Naive thymus-derived CD8-positive, alpha-beta T cell (primary cell): ENCODE data around the gene OGFR. TPM values are rescaled to one million over a fixed set of nuclear protein-coding genes. Genes with fewer than 3 reads are reported as not detected.

Source experiments
- ATAC-seq, 2 donors: fragments of 150-1000 bp; cut with Tn5 transposase in 1 of 2; sonication (Bioruptor Pico), chemical (Tn5 transposase) in 1 of 2; 1 replicate in 1 of 2; 2 replicates in 1 of 2; pipeline ENCODE4 v1.10.0; 2021; ENCODE audit warnings: mild to moderate bottlenecking in 2 of 2, moderate library complexity in 2 of 2
- POLR2A ChIA-PET: fragments of 350-600 bp; sonication (Branson Sonifier 250); formaldehyde crosslinking; loops from one replicate; lab custom pipeline; 2021; ENCODE audit warnings: antibody characterized with exemption; lab: Charles Lee
- DNase-seq, 10 donors: peaks; one replicate each; pipeline versions ENCODE4 v3.0.0 to v3.0.0-alpha.2; 2020 to 2022
- H3K27ac Mint-ChIP-seq, 10 donors: one replicate each; pipeline ENCODE4 v1.8.0; 2020 to 2022; ENCODE audit warnings: mild to moderate bottlenecking in 10 of 10, mixed read lengths in 10 of 10, moderate library complexity in 4 of 10, inconsistent platforms in 1 of 10
- H3K27me3 Mint-ChIP-seq, 5 donors: one replicate each; pipeline ENCODE4 v1.8.0; 2021 to 2022; ENCODE audit warnings: mixed read lengths in 5 of 5
- H3K36me3 Mint-ChIP-seq, 3 donors: one replicate each; pipeline ENCODE4 v1.8.0; 2020 to 2022; ENCODE audit warnings: mixed read lengths in 3 of 3, mild to moderate bottlenecking in 2 of 3, inconsistent platforms in 1 of 3
- H3K4me1 Mint-ChIP-seq, 4 donors: one replicate each; pipeline ENCODE4 v1.8.0; 2021 to 2022; ENCODE audit warnings: mixed read lengths in 4 of 4
- H3K4me3 Mint-ChIP-seq, 10 donors: one replicate each; pipeline ENCODE4 v1.8.0; 2020 to 2022; ENCODE audit warnings: mild to moderate bottlenecking in 10 of 10, mixed read lengths in 10 of 10, moderate library complexity in 6 of 10, inconsistent platforms in 1 of 10
- H3K9me3 Mint-ChIP-seq, 9 donors: one replicate each; pipeline ENCODE4 v1.8.0; 2020 to 2022; ENCODE audit warnings: mixed read lengths in 9 of 9, mild to moderate bottlenecking in 3 of 9, inconsistent platforms in 1 of 9, moderate library complexity in 1 of 9
- polyA plus RNA-seq, 3 donors: library from polyadenylated mRNA; unstranded; fragments of 300-500 nt; fragmentation: Illumina TruSeq; gene quantifications; one replicate each; pipeline ENCODE4 v1.2.3, GENCODE V29; 2021
- total RNA-seq, 8 experiments: library from RNA in 2 of 8; stranded (reverse) in 2 of 8; gene quantifications; one replicate each; pipeline ENCODE4 v1.2.3 and lab custom pipeline; 2021 to 2026

OGFR gene
- total and polyA plus RNA-seq, 5 experiments from 2014 or later, result 26.5 to 79.9 (median 58.2) TPM

DNA sequence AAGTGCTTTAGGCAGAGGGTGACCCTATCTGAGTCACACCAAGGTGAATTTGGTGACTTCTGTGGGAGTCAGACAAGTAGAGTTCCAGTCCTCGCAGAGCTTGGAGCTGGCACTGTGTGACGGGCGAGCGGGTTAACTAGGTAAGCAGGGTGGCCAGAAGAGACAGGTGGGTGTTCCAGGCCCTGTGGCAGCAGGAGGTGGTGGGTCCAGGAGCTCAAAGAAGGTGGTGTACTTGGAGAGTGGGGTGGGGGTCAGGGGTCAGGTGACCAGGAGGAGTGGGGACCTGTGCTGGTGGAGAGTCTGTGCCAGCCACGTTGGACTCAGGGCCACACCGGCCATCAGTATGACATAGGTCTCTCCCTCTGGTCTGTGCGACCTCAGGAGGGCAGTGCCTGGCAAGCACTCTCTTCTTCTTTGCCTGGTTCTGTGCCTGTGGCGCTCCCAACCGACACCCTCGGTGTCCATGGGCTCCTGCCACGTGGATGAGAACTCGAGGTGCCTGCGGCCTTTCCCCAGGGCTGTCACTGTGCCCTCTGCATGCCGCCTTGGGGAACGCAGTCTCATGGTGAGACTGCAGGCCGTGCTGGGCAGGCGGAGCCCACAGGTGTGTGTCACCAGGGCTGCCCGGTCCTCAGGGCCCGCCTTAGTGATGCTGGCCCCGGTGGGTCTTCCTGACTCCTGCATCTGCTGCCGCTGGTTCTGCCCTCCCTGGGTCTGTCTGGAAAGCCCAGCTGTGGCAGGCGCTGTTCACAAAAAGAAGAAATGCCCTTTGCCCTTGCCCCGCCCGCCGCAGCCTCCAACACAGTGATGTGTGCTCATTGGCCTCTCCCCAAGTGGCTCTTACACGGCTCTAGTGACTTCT is 6.7 kb upstream of the OGFR start:
- peak overlapping the region in 8 of 10 donors; percentile 63 to 90 (median 83) for H3K27ac Mint-ChIP-seq
- peak overlapping the region; percentile 69 to 89 (median 82) for H3K4me3 Mint-ChIP-seq
- peaks cover 0 to 26% (median 4%) of the 10 kb centered on the region in 3 donors for H3K36me3 Mint-ChIP-seq
- POLR2A ChIA-PET, result interaction anchor here (1.0 to 5.0 kb wide), 2 partner anchors 8 to 57 kb away, joined by 4 to 145 read pairs; partner anchors contain the start of gene OGFR
- ATAC-seq (no peak), DNase-seq (no peak)
- no peaks in the 10 kb centered on the region for H3K9me3 Mint-ChIP-seq
- H3K27me3 Mint-ChIP-seq, result no peaks in the 10 kb centered on the region
- H3K4me1 Mint-ChIP-seq, result peaks cover 8 to 42% (median 30%) of the 10 kb centered on the region in 4 donors

DNA sequence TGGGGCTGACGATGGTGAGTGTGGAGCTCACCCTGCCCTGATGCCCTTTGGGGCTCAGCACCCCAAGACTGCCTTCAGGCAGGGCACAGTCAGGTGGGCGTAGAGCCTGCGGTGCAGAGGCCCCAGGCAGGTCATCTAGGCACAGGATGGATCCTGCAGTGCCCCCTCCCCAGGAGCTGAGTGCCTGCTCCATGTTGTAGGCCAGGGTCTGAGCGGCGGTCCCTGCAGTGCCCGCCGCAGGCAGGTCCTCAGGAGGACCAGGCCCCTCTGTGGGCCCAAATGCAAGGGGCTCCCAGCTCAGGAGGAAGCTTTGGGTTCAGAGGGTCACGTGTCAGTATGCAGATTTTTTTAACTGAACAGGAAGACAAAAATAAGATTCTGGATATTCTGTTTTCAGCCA is 5.6 kb upstream of the OGFR start:
- H3K4me3 Mint-ChIP-seq, result peak overlapping the region in 1 of 10 donors; percentile 14
- H3K36me3 Mint-ChIP-seq, result peaks cover 0 to 26% (median 4%) of the 10 kb centered on the region in 3 donors
- H3K27ac Mint-ChIP-seq, result no peak overlapping the region
- peaks cover 8 to 37% (median 25%) of the 10 kb centered on the region in 4 donors for H3K4me1 Mint-ChIP-seq
- DNase-seq (no peak), ATAC-seq (no peak)
- no peaks in the 10 kb centered on the region for H3K27me3 Mint-ChIP-seq
- no peaks in the 10 kb centered on the region for H3K9me3 Mint-ChIP-seq
- POLR2A ChIA-PET, result interaction anchor here (0.6 kb wide), 1 partner anchor 1173 kb away, joined by 3 read pairs; no protein-coding TSS in a partner anchor

DNA sequence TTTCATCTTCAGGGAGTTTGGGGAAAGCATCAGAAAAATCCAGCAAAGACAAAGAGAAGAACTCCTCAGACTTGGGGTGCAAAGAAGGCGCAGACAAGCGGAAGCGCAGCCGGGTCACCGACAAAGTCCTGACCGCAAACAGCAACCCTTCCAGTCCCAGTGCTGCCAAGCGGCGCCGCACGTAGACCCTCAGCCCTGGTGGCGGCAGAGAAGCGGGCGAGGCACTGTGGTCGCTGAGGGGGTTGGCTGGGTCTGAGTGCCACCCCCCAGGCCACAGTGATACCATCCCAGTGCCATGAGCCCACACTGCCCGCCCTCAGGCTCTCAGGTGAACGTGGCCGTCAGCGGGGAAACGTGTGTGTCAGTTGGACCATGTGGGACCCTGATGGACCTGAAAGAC is 5.2 kb upstream of the OGFR start:
- peak overlapping the region in 2 of 10 donors; percentile 23 to 24 for H3K4me3 Mint-ChIP-seq
- no peaks in the 10 kb centered on the region for H3K27me3 Mint-ChIP-seq
- H3K27ac Mint-ChIP-seq, result peak overlapping the region in 1 of 10 donors; percentile 64
- POLR2A ChIA-PET, result interaction anchor here (0.6 kb wide), 1 partner anchor 1172 kb away, joined by 3 read pairs; no protein-coding TSS in a partner anchor
- peaks cover 11 to 40% (median 29%) of the 10 kb centered on the region in 4 donors for H3K4me1 Mint-ChIP-seq
- H3K9me3 Mint-ChIP-seq, result no peaks in the 10 kb centered on the region
- H3K36me3 Mint-ChIP-seq, result peaks cover 0 to 26% (median 4%) of the 10 kb centered on the region in 3 donors
- no peak for DNase-seq
- ATAC-seq, result no peak

DNA sequence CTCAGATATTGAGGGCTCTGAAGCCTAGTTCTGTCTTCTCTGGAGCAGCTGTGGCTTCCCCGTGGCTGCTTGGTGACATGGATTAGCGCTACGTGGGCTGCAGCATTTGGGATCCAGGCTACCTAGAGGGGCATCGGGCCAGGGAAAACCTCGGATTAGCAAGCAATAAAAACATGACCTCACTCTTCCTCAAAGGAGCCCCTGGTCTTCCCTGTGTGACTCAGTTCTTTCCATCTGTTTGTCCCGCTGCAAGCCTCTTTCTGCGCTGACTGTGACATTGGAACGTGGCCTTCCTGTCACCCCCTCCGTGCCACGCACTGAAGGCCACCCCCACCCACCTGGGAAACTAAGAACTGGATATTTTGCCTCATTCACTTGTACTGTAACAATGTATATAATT is 4.8 kb upstream of the OGFR start:
- POLR2A ChIA-PET, result interaction anchor here (0.6 kb wide), 1 partner anchor 1172 kb away, joined by 3 read pairs; no protein-coding TSS in a partner anchor
- DNase-seq (no peak), ATAC-seq (no peak)
- Mint-ChIP-seq H3K27me3 (no peaks in the 10 kb centered on the region), H3K4me3 (peak overlapping the region in 2 of 10 donors; percentile 12 to 22), H3K4me1 (peaks cover 11 to 38% (median 29%) of the 10 kb centered on the region in 4 donors), H3K36me3 (peaks cover 0 to 26% (median 4%) of the 10 kb centered on the region in 3 donors), H3K9me3 (no peaks in the 10 kb centered on the region), H3K27ac (peak overlapping the region in 3 of 10 donors; percentile 54 to 75 (median 58))

DNA sequence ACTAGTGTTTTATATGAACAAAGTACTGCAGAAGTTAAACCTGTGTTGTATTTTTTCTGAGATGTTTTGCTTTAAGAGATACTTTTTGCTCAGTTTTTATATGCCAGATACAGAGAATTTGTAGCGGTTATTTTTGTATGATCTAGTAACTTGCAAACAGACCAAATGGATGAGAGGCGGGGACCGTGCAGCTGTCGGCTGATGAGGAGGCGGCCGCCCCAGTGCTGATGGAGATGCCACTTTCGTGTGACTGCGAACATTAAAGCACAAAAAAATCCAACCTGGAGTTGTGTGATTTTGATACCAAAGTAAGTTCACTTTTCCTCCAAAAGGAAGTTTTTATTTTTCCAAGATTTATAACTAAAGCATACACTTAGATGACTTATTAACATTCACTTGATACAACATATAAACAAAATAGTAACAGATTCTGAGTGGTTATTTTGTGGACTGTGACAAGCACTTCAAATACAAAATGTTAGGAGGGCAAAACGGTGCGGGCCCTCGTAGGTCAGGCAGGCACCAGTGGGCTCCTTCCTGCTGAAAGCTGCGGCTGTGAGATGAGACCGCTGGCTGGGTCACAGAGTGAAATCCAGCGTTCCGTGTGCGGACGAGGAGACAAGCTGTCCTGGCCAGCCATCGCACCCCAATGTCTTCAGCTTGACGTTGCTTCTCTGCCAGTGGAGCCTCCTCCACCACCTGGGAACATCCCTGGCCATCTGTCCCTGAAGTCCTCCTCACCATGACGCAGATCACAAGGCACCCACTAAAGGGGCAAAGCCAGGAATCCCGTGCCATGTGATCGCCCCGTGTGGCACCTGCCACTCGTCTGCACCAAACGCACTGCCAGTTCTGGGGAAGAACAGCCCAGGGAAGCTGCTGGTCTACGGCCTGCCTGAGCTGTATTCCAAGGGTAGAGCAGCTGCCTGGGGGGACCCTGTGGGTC is 4.0 kb upstream of the OGFR start:
- ATAC-seq (no peak), DNase-seq (no peak)
- Mint-ChIP-seq H3K4me3 (peak overlapping the region in 2 of 10 donors; percentile 12 to 62), H3K27me3 (no peaks in the 10 kb centered on the region), H3K4me1 (peaks cover 11 to 39% (median 29%) of the 10 kb centered on the region in 4 donors), H3K9me3 (no peaks in the 10 kb centered on the region), H3K36me3 (peaks cover 0 to 26% (median 4%) of the 10 kb centered on the region in 3 donors), H3K27ac (peak overlapping the region in 2 of 10 donors; percentile 24 to 27)
- POLR2A ChIA-PET, result no interaction called here

DNA sequence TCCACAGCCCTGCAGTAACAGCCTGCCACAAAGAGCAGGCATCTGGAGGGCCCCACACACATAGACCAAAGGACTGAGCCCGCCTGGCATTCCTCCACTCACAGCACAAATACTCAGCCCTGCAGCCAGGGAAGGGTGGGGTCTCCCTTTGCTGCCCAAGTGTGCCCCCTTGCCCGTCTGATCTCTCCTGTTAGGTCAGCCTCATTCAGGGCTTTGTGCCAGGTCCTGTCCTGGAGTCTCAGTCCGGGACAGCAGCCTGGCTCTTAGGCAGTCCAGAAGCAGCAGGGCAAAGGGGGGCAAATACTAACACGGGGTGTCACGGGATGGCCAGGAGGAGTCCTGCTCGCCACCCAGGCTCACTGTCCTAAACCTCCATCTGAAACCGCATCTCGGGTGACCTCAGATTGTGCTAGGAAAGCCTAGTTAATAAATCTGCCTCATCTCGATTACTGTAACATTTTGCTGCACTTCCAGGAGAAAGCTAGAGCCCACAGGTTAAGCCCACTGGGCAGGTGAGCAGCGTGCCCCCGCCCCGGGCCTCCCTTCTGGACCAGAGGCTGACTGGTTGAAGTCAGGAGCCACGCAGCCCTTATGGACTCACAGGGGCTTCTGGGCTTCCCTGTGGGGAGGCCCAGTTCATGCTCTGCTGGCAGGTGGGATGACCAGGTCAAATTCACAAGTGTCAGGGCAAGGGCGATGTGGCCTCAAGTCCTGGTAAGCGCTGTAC is 3.2 kb upstream of the OGFR start:
- Mint-ChIP-seq H3K27me3 (no peaks in the 10 kb centered on the region), H3K27ac (peak overlapping the region in 3 of 10 donors; percentile 7 to 47 (median 24)), H3K4me1 (peaks cover 13 to 44% (median 34%) of the 10 kb centered on the region in 4 donors), H3K36me3 (peaks cover 0 to 26% (median 4%) of the 10 kb centered on the region in 3 donors), H3K9me3 (no peaks in the 10 kb centered on the region), H3K4me3 (no peak overlapping the region)
- POLR2A ChIA-PET, result no interaction called here
- DNase-seq (no peak), ATAC-seq (no peak)

DNA sequence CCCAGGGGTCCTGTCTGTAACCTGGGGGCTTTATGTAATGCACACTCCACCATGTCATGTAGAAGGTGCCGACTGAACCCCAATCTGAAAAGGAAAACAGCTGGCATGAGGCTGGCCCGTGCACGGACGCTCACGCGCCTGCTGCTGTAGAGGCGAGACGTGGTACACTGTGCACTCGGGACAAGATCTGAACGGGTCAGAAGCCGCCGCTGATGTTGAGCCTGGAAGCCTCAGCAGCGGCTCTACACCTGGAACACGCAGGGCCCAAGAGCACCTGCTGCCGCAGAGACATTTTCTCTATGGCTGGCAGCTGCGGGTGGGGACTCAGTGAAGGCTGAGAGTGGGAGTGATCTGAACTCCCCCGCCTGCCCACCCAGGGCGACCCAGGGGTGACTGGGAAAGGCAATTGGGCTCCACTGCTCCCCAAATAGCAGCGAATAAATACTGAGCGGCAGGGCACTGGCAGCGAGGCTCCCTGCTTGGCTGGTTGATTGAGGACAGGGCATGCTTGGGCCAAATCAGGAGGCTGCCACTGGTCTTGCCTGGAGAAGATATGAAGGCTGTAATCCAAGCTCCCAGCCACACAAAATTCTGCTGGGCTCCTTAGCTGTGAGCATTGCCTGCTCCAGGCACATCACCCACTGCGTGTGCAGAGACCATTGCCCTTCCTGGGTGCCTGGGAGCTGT is 2.5 kb upstream of the OGFR start:
- Mint-ChIP-seq H3K36me3 (peaks cover 0 to 26% (median 4%) of the 10 kb centered on the region in 3 donors), H3K9me3 (no peaks in the 10 kb centered on the region), H3K27me3 (no peaks in the 10 kb centered on the region), H3K4me1 (peaks cover 16 to 48% (median 38%) of the 10 kb centered on the region in 4 donors), H3K27ac (peak overlapping the region in 3 of 10 donors; percentile 40 to 99 (median 71)), H3K4me3 (peak overlapping the region in 1 of 10 donors; percentile 26)
- DNase-seq, result no peak
- POLR2A ChIA-PET, result interaction anchor here (1.1 to 8.4 kb wide), 2 partner anchors 6 to 11 kb away, joined by 3 to 145 read pairs; partner anchors contain the start of gene MRGBP
- ATAC-seq, result no peak

DNA sequence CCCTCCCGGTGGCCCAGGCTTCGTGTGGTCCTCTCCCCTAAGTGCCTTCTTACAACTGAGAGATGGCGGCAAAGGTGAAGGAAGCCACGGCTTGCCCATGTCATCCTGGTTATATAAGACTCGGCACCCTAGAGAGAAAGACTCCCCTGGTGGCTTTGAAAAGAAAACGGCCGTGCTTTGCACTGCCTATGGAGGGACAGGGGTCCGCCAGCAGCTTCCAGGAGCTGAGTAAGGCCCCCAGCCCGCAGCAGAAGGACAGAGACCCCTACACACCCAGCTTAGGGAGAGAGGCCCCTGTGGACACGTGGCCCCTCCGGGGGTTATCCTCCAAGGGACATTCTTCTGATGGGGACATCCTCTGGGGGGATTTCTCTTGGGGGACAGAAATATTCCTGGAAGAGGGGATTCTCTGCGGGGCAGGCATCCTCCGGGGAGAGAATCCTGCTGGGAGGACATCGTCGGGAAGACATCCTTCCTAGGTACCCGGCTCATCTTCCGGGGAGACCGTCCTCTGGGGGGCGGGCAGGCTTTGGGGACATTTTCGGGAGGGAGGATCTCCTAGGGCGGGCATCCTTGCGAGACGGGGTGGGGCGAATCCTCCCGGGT is 511 bp upstream of the OGFR start:
- Mint-ChIP-seq H3K4me1 (peaks cover 14 to 45% (median 30%) of the 10 kb centered on the region in 4 donors), H3K27ac (peak overlapping the region; percentile 94 to 99 (median 98)), H3K36me3 (peaks cover 0 to 28% (median 9%) of the 10 kb centered on the region in 3 donors), H3K27me3 (no peaks in the 10 kb centered on the region), H3K9me3 (no peaks in the 10 kb centered on the region), H3K4me3 (peak overlapping the region; percentile 90 to 100 (median 96))
- peak in 5 of 10 donors; percentile 22 to 57 (median 50) for DNase-seq
- ATAC-seq, result peak; percentile 56 to 67
- POLR2A ChIA-PET, result interaction anchor here (0.7 to 8.4 kb wide), 9 partner anchors 8 to 153 kb away, joined by 3 to 145 read pairs (median 4); partner anchors contain the start of genes COL9A3 and MRGBP

DNA sequence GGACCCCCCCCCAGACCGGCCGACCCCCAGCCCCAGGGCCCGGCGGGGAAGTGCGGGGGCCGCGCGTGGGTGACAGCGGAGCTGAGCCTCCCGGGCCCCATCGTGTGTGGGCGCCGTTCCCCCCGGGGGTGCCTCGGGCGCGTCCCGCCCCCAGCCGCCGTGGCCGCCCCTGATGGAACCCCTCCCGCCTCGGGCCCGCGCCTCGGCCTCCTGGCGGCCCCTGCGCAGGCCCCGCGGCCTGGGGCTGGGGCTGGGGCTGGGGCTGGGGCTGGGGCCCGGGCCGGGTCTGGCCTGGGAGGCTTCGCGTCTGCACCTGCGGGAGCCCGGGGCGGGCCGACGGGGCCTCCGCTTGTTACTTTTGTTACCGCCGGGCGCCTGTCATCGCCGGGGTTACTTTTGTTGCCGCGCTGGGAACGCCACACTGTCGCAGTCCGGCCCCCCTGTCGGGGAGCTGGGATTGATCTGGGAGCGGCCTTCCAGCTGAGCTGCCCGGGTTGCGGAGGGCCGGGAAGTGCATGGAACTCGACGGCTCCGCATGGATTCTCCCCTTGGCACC is 598 bp downstream of the OGFR start:
- Mint-ChIP-seq H3K27ac (peak overlapping the region in 8 of 10 donors; percentile 19 to 95 (median 68)), H3K4me3 (peak overlapping the region; percentile 67 to 90 (median 78)), H3K27me3 (no peaks in the 10 kb centered on the region), H3K4me1 (peaks cover 14 to 39% (median 30%) of the 10 kb centered on the region in 4 donors), H3K9me3 (no peaks in the 10 kb centered on the region), H3K36me3 (peaks cover 0 to 27% (median 6%) of the 10 kb centered on the region in 3 donors)
- DNase-seq (peak in 3 of 10 donors; percentile 26 to 39 (median 36)), ATAC-seq (peak; percentile 42 to 57)
- POLR2A ChIA-PET, result interaction anchor here (0.9 to 8.4 kb wide), 7 partner anchors 10 to 101 kb away, joined by 3 to 145 read pairs (median 7); partner anchors contain the start of gene MRGBP

DNA sequence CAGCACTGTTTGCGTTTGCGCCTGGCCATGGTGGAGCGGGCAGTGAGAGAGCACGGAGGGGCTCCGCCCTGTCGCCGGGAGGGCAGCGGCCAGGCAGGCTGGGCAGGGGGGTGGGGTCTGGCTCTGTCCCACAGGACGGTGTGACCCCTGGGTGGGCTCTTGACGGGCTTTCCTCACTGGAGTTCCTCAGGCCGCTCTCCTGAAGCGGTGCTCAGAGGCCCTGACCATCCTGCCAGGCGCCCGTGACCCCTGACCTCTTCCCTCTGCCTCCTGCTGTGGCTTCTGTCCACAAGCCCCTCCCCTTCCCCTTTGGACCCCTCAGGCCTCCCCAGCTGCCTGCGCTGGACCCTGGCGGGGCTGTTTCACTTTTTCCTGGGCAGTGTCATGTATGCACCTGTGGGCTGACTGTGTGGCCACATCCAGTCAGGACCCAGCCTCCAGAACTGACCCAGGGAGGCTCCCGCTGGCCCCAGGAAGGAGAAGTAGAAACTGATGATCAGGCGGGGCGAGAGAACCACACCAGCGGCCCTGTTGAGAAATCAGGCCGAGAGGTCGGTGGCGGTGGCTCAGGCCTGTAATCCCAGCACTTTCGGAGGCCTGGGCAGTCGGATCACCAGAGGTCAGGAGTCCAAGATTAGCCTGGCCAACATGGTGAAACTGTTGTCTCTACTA is 1.2 kb downstream of the OGFR start:
- H3K4me3 Mint-ChIP-seq, result peak overlapping the region; percentile 68 to 87 (median 76)
- peaks cover 14 to 39% (median 30%) of the 10 kb centered on the region in 4 donors for H3K4me1 Mint-ChIP-seq
- peak overlapping the region in 9 of 10 donors; percentile 43 to 89 (median 79) for H3K27ac Mint-ChIP-seq
- no peaks in the 10 kb centered on the region for H3K27me3 Mint-ChIP-seq
- peaks cover 0 to 31% (median 6%) of the 10 kb centered on the region in 3 donors for H3K36me3 Mint-ChIP-seq
- POLR2A ChIA-PET, result interaction anchor here (0.9 to 8.4 kb wide), 6 partner anchors 10 to 66 kb away, joined by 3 to 145 read pairs (median 7); partner anchors contain the start of gene MRGBP
- no peaks in the 10 kb centered on the region for H3K9me3 Mint-ChIP-seq
- no peak for ATAC-seq
- DNase-seq, result no peak
